Measurements from ENCODE around the gene ABTB2.

The ABTB2 gene

GRCh38 chr11:34382532-34383276, 24.9 kb upstream of the ABTB2 start:
- DNase-seq (ENCODE audit: extremely low spot score): no peak
- ChIA-PET CTCF (interaction anchor here (1.6 kb wide), 1 partner anchor 16 kb away, joined by 4 read pairs; no protein-coding TSS in a partner anchor), POLR2A (no interaction called here)
- TF ChIP-seq LEF1 (IDR thresholded peaks at IDR 0.05; ENCODE audit: borderline replicate concordance) (no peak), NFRKB (IDR thresholded peaks at IDR 0.05) (no peak), CTBP1 (IDR thresholded peaks at IDR 0.05; ENCODE audit: borderline replicate concordance) (no peak), ZNF384 (IDR thresholded peaks at IDR 0.05) (no peak), SP1 (IDR thresholded peaks at IDR 0.05) (no peak), PKNOX1 (IDR thresholded peaks at IDR 0.05) (no peak), ARNT (IDR thresholded peaks at IDR 0.05) (no peak), BHLHE40 (IDR thresholded peaks at IDR 0.05; ENCODE audit: borderline replicate concordance) (no peak), FOXM1 (IDR thresholded peaks at IDR 0.05; ENCODE audit: borderline replicate concordance) (no peak), TARDBP (IDR thresholded peaks at IDR 0.05) (no peak), ELF4 (IDR thresholded peaks at IDR 0.05) (no peak), SUZ12 (IDR thresholded peaks at IDR 0.05) (no peak), L3MBTL2 (conservative IDR thresholded peaks at IDR 0.05) (no peak), FOXA1 (IDR thresholded peaks at IDR 0.05) (no peak), FOXK2 (IDR thresholded peaks at IDR 0.05) (no peak), HDGF (IDR thresholded peaks at IDR 0.05; ENCODE audit: borderline replicate concordance) (no peak)

GRCh38 chr11:34381775-34382174, 24.0 kb upstream of the ABTB2 start:
- no peak for TF ChIP-seq FOXA1 (IDR thresholded peaks at IDR 0.05)
- no peak for TF ChIP-seq NFRKB (IDR thresholded peaks at IDR 0.05)
- TF ChIP-seq ELF4 (IDR thresholded peaks at IDR 0.05): no peak
- TF ChIP-seq TARDBP (IDR thresholded peaks at IDR 0.05): no peak
- no peak for DNase-seq (ENCODE audit: extremely low spot score)
- ChIA-PET POLR2A (no interaction called here), CTCF (interaction anchor here (1.6 kb wide), 1 partner anchor 15 kb away, joined by 4 read pairs; no protein-coding TSS in a partner anchor)

- TF ChIP-seq HDGF (IDR thresholded peaks at IDR 0.05; ENCODE audit: borderline replicate concordance): no peak
- no peak for TF ChIP-seq FOXM1 (IDR thresholded peaks at IDR 0.05; ENCODE audit: borderline replicate concordance)
- ChIA-PET POLR2A (no interaction called here), CTCF (no interaction called here)
- no peak for DNase-seq (ENCODE audit: extremely low spot score)
Measured at GRCh38 chr11:34380696-34381095, 22.9 kb upstream of the ABTB2 start.

- ChIA-PET POLR2A (no interaction called here), CTCF (interaction anchor here (0.6 kb wide), 1 partner anchor 15 kb away, joined by 3 read pairs; no protein-coding TSS in a partner anchor)
- TF ChIP-seq CTBP1 (IDR thresholded peaks at IDR 0.05; ENCODE audit: borderline replicate concordance): no peak
- no peak for TF ChIP-seq ZNF384 (IDR thresholded peaks at IDR 0.05)
- TF ChIP-seq FOXM1 (IDR thresholded peaks at IDR 0.05; ENCODE audit: borderline replicate concordance): no peak
- TF ChIP-seq BHLHE40 (IDR thresholded peaks at IDR 0.05; ENCODE audit: borderline replicate concordance): no peak
- no peak for DNase-seq (ENCODE audit: extremely low spot score)
Measured at GRCh38 chr11:34379539-34379938, 21.7 kb upstream of the ABTB2 start.

- DNase-seq (ENCODE audit: extremely low spot score): no peak
- TF ChIP-seq ELF4 (IDR thresholded peaks at IDR 0.05) (no peak), FOXM1 (IDR thresholded peaks at IDR 0.05; ENCODE audit: borderline replicate concordance) (no peak), FOXK2 (IDR thresholded peaks at IDR 0.05) (no peak), SP1 (IDR thresholded peaks at IDR 0.05) (no peak), BHLHE40 (IDR thresholded peaks at IDR 0.05; ENCODE audit: borderline replicate concordance) (no peak), CTBP1 (IDR thresholded peaks at IDR 0.05; ENCODE audit: borderline replicate concordance) (no peak), FOXA1 (IDR thresholded peaks at IDR 0.05) (no peak), NFRKB (IDR thresholded peaks at IDR 0.05) (no peak), PKNOX1 (IDR thresholded peaks at IDR 0.05) (no peak), SUZ12 (IDR thresholded peaks at IDR 0.05) (no peak), TARDBP (IDR thresholded peaks at IDR 0.05) (no peak), ARNT (IDR thresholded peaks at IDR 0.05) (no peak), LEF1 (IDR thresholded peaks at IDR 0.05; ENCODE audit: borderline replicate concordance) (no peak), ZNF384 (IDR thresholded peaks at IDR 0.05) (no peak), HDGF (IDR thresholded peaks at IDR 0.05; ENCODE audit: borderline replicate concordance) (no peak), L3MBTL2 (conservative IDR thresholded peaks at IDR 0.05) (no peak)
- ChIA-PET POLR2A (no interaction called here), CTCF (interaction anchor here (0.6 kb wide), 1 partner anchor 15 kb away, joined by 3 read pairs; no protein-coding TSS in a partner anchor)
Measured at GRCh38 chr11:34379079-34379478, 21.3 kb upstream of the ABTB2 start.

GRCh38 chr11:34373727-34374126, 15.9 kb upstream of the ABTB2 start:
- no peak for TF ChIP-seq SUZ12 (IDR thresholded peaks at IDR 0.05)

GRCh38 chr11:34366522-34366921, 8.7 kb upstream of the ABTB2 start:
- ChIA-PET CTCF (interaction anchor here (0.7 to 2.0 kb wide), 10 partner anchors 15 to 236 kb away, joined by 3 to 8 read pairs (median 4); no protein-coding TSS in a partner anchor), POLR2A (interaction anchor here (2.0 kb wide), 1 partner anchor 126 kb away, joined by 4 read pairs; no protein-coding TSS in a partner anchor)
- no peak for DNase-seq (ENCODE audit: extremely low spot score)
- TF ChIP-seq FOXK2 (IDR thresholded peaks at IDR 0.05): no peak
- TF ChIP-seq ELF4 (IDR thresholded peaks at IDR 0.05): no peak

More at GRCh38 chr11:34373727-34374126, 15.9 kb upstream of the ABTB2 start:
- ChIA-PET CTCF (no interaction called here), POLR2A (no interaction called here)
- DNase-seq (ENCODE audit: extremely low spot score): no peak

Data from HEK293T (cell line).